GM15510 (cell line): ENCODE data around the gene PTMS.

Experiments
- POLR2A ChIP-seq: IDR thresholded peaks from 3 replicates; pipeline ENCODE4 v1.6.1; 2011; ENCODE audit warnings: borderline replicate concordance; ENCODE audit not compliant: insufficient read length; ENCODE audit errors: extremely low read depth

The PTMS gene

DNA sequence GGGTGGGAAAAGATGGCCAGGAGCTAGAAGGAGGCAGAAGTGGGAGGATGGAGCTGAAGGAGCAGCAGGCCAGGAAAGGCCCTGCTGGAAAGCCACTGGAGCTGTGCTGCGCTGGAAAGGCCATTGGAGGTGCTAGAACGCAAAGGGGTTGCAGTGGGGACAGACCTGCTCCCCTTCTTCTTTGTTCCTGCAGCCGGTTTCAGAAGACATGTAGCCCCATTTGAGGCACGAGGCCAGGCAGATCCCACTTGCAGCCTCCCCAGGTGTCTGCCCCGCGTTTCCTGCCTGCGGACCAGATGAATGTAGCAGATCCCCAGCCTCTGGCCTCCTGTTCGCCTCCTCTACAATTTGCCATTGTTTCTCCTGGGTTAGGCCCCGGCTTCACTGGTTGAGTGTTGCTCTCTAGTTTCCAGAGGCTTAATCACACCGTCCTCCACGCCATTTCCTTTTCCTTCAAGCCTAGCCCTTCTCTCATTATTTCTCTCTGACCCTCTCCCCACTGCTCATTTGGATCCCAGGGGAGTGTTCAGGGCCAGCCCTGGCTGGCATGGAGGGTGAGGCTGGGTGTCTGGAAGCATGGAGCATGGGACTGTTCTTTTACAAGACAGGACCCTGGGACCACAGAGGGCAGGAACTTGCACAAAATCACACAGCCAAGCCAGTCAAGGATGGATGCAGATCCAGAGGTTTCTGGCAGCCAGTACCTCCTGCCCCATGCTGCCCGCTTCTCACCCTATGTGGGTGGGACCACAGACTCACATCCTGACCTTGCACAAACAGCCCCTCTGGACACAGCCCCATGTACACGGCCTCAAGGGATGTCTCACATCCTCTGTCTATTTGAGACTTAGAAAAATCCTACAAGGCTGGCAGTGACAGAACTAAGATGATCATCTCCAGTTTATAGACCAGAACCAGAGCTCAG, 53.2 kb downstream of the PTMS start:
- no peak for TF ChIP-seq POLR2A

DNA sequence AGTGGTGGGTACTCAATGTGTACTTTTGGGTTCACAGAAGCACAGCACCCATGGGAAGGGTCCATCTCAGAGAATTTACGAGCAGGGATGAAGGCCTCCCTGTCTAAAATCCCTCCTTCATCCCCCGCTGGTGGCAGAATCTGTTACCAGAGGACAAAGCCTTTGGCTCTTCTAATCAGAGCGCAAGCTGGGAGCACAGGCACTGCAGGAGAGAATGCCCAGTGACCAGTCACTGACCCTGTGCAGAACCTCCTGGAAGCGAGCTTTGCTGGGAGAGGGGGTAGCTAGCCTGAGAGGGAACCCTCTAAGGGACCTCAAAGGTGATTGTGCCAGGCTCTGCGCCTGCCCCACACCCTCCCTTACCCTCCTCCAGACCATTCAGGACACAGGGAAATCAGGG, 54.0 kb downstream of the PTMS start:
- TF ChIP-seq POLR2A, result no peak
